ENCODE data around the gene SAFB. TPM values are rescaled to one million over a fixed set of nuclear protein-coding genes. Genes with fewer than 3 reads are reported as not detected.

Gene SAFB
- polyA plus RNA-seq, 1 of the 3 experiments (the other 2 are of a cell fraction): 90.0 TPM

DNA sequence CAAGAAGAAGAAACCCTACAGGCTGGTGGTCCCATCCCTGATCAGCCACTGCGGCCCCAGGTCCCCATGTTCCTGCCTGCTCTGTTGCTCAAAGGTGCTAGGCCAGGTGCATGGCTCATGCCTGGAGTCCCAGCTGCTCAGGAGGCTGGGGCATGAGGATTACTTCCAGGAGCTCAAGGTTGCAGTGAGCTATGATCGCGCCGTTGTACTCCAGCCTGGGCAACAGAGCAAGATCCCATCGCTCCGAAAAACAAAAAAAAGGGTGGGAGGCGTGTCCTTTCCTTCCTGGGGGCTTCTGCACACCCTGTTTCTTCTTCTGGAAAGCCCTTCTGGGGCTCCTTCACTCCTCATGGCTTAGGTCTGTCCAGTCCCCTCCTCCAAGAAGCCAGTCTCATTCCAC is 43.2 kb upstream of the SAFB start:
- Histone ChIP-seq H3F3A (replicated peaks; ENCODE audit: insufficient read depth) (peaks cover 2% of the 10 kb centered on the region), H3K4me1 (ENCODE audit: control insufficient read depth in 1 of 2, insufficient read depth in 2 of 2, low read depth in 1 of 2, low read length in 1 of 2) (peaks cover 3 to 7% of the 10 kb centered on the region in 2 experiments; a peak in 1 of 4 replicates), H3K9ac (no peak overlapping the region), H3K4me2 (no peak overlapping the region), H2AFZ (ENCODE audit: low read depth) (no peak overlapping the region), H3K79me2 (ENCODE audit: insufficient read depth) (no peaks in the 10 kb centered on the region), H3K9me2 (no peaks in the 10 kb centered on the region), H3K36me3 (replicated peaks in 1 of 2; ENCODE audit: control insufficient read depth in 1 of 2, insufficient read depth in 2 of 2, low read length in 1 of 2) (no peaks in the 10 kb centered on the region), H3K4me3 (ENCODE audit: low read depth in 2 of 2, low read length in 1 of 2) (no peak overlapping the region), H3K27me3 (ENCODE audit: insufficient read depth) (no peaks in the 10 kb centered on the region), H4K20me1 (ENCODE audit: insufficient read depth) (no peaks in the 10 kb centered on the region), H3K9me3 (no peaks in the 10 kb centered on the region), H3K27ac (ENCODE audit: low read depth in 2 of 2, low read length in 1 of 2) (no peak overlapping the region)
- ChIA-PET POLR2A (no interaction called here), CTCF (interaction anchor here (0.8 to 2.8 kb wide), 5 partner anchors 9 to 531 kb away, joined by 3 to 16 read pairs (median 3); no protein-coding TSS in a partner anchor)
- no peak for DNase-seq
- TF ChIP-seq TAF1 (IDR thresholded peaks at IDR 0.05; ENCODE audit: borderline replicate concordance, low read depth, low read length): no peak
- TF ChIP-seq FOXJ3 (CRISPR knock-in tag; IDR thresholded peaks at IDR 0.05): no peak
- TF ChIP-seq, protein P1, sequence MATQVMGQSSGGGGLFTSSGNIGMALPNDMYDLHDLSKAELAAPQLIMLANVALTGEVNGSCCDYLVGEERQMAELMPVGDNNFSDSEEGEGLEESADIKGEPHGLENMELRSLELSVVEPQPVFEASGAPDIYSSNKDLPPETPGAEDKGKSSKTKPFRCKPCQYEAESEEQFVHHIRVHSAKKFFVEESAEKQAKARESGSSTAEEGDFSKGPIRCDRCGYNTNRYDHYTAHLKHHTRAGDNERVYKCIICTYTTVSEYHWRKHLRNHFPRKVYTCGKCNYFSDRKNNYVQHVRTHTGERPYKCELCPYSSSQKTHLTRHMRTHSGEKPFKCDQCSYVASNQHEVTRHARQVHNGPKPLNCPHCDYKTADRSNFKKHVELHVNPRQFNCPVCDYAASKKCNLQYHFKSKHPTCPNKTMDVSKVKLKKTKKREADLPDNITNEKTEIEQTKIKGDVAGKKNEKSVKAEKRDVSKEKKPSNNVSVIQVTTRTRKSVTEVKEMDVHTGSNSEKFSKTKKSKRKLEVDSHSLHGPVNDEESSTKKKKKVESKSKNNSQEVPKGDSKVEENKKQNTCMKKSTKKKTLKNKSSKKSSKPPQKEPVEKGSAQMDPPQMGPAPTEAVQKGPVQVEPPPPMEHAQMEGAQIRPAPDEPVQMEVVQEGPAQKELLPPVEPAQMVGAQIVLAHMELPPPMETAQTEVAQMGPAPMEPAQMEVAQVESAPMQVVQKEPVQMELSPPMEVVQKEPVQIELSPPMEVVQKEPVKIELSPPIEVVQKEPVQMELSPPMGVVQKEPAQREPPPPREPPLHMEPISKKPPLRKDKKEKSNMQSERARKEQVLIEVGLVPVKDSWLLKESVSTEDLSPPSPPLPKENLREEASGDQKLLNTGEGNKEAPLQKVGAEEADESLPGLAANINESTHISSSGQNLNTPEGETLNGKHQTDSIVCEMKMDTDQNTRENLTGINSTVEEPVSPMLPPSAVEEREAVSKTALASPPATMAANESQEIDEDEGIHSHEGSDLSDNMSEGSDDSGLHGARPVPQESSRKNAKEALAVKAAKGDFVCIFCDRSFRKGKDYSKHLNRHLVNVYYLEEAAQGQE (IDR thresholded peaks at IDR 0.05; ENCODE audit: low read depth, low read length): no peak
- TF ChIP-seq EZH2phosphoT487 (IDR thresholded peaks at IDR 0.05; ENCODE audit: borderline replicate concordance, low read depth): no peak
- TF ChIP-seq NFIC (IDR thresholded peaks at IDR 0.05; ENCODE audit: borderline replicate concordance): no peak
- TF ChIP-seq, protein P2, sequence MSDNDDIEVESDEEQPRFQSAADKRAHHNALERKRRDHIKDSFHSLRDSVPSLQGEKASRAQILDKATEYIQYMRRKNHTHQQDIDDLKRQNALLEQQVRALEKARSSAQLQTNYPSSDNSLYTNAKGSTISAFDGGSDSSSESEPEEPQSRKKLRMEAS (IDR thresholded peaks at IDR 0.05; ENCODE audit: low read depth): no peak
- no peak for TF ChIP-seq TCF12 (IDR thresholded peaks at IDR 0.05)
- TF ChIP-seq YY1 (IDR thresholded peaks at IDR 0.05; ENCODE audit: low read depth): no peak
- no peak for TF ChIP-seq RCOR1 (IDR thresholded peaks at IDR 0.05; ENCODE audit: low read length)
- no peak for TF ChIP-seq POLR2AphosphoS5 (IDR thresholded peaks at IDR 0.05; ENCODE audit: low read depth, low read length)
- TF ChIP-seq GATA2 (CRISPR knock-in tag; IDR thresholded peaks at IDR 0.05): no peak
- 95% methylated on average over 6 of the region's 7 CpGs for WGBS (ENCODE audit: low lambda C conversion rate)

DNA sequence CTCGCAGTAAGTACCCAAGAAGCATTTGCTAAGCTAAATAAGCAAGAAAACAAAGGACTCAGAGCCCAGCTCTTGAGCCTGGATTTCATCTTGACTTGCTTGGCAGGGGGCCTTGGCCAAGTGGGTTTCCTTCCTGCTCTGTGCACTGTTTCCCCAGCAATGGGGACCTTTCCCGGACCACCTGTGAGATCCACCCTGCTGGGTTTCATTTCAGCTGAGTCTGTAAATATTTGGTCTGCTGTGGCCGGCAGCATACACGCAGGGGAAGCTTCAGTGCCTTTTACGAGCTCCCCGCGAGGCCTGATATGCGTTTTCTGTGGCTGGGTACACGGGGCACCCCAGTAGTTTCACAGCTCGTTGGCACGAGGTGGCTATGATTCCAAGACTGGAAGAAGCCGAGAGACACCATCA is 42.7 kb upstream of the SAFB start:
- no peaks in the 10 kb centered on the region for H3K79me2 ChIP-seq (ENCODE audit: insufficient read depth)
- no peak overlapping the region for H3K9ac ChIP-seq
- no peaks in the 10 kb centered on the region for H3K9me2 ChIP-seq
- no peaks in the 10 kb centered on the region for H3K36me3 ChIP-seq (replicated peaks in 1 of 2; ENCODE audit: control insufficient read depth in 1 of 2, insufficient read depth in 2 of 2, low read length in 1 of 2)
- H3K4me3 ChIP-seq (ENCODE audit: low read depth in 2 of 2, low read length in 1 of 2): no peak overlapping the region
- TF ChIP-seq, protein P3, sequence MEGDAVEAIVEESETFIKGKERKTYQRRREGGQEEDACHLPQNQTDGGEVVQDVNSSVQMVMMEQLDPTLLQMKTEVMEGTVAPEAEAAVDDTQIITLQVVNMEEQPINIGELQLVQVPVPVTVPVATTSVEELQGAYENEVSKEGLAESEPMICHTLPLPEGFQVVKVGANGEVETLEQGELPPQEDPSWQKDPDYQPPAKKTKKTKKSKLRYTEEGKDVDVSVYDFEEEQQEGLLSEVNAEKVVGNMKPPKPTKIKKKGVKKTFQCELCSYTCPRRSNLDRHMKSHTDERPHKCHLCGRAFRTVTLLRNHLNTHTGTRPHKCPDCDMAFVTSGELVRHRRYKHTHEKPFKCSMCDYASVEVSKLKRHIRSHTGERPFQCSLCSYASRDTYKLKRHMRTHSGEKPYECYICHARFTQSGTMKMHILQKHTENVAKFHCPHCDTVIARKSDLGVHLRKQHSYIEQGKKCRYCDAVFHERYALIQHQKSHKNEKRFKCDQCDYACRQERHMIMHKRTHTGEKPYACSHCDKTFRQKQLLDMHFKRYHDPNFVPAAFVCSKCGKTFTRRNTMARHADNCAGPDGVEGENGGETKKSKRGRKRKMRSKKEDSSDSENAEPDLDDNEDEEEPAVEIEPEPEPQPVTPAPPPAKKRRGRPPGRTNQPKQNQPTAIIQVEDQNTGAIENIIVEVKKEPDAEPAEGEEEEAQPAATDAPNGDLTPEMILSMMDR (IDR thresholded peaks at IDR 0.05): no peak
- TF ChIP-seq, protein P4, sequence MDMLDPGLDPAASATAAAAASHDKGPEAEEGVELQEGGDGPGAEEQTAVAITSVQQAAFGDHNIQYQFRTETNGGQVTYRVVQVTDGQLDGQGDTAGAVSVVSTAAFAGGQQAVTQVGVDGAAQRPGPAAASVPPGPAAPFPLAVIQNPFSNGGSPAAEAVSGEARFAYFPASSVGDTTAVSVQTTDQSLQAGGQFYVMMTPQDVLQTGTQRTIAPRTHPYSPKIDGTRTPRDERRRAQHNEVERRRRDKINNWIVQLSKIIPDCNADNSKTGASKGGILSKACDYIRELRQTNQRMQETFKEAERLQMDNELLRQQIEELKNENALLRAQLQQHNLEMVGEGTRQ (IDR thresholded peaks at IDR 0.05; ENCODE audit: borderline replicate concordance, low read depth, low read length): no peak
- TF ChIP-seq, protein P2 (IDR thresholded peaks at IDR 0.05; ENCODE audit: low read depth): no peak
- TF ChIP-seq IRF3 (IDR thresholded peaks at IDR 0.05; ENCODE audit: low read depth, low read length): no peak
- TF ChIP-seq TAF1 (IDR thresholded peaks at IDR 0.05; ENCODE audit: borderline replicate concordance, low read depth, low read length): no peak
- H3K4me2 ChIP-seq: no peak overlapping the region
- CTCF ChIA-PET: interaction anchor here (0.8 to 2.8 kb wide), 3 partner anchors 16 to 531 kb away, joined by 3 to 16 read pairs (median 3); no protein-coding TSS in a partner anchor
- H3K27me3 ChIP-seq (ENCODE audit: insufficient read depth): no peaks in the 10 kb centered on the region
- no peak for DNase-seq
- H4K20me1 ChIP-seq (ENCODE audit: insufficient read depth): no peaks in the 10 kb centered on the region
- no peak overlapping the region for H3K27ac ChIP-seq (ENCODE audit: low read depth in 2 of 2, low read length in 1 of 2)
- peaks cover 2% of the 10 kb centered on the region for H3F3A ChIP-seq (replicated peaks; ENCODE audit: insufficient read depth)
- H3K4me1 ChIP-seq (ENCODE audit: control insufficient read depth in 1 of 2, insufficient read depth in 2 of 2, low read depth in 1 of 2, low read length in 1 of 2): peaks cover 3 to 7% of the 10 kb centered on the region in 2 experiments; a peak in 1 of 4 replicates
- POLR2A ChIA-PET: no interaction called here
- H2AFZ ChIP-seq (ENCODE audit: low read depth): no peak overlapping the region
- H3K9me3 ChIP-seq: no peaks in the 10 kb centered on the region
- 93% methylated on average over 12 of the region's 12 CpGs for WGBS (ENCODE audit: low lambda C conversion rate)
